Heart left ventricle (tissue), 13 donors: ENCODE data around the gene TYW1.
"Not testable (repeated sequence)": the region's sequence is repeated elsewhere in the genome, so short reads cannot be mapped to it uniquely, and the experiment has no call there.

ENCODE experiments used
- POLR2A ChIP-seq, 2 donors: fragments of 450-650 bp; IDR thresholded peaks; one replicate each; pipeline ENCODE4 v1.6.1; 2017; ENCODE audit warnings: antibody characterized with exemption in 2 of 2, mild to moderate bottlenecking in 2 of 2, moderate library complexity in 2 of 2
- TF ChIP-seq, protein P1 (sequence below), 12 donors: fragments of 200-600 bp; sonication (generic) in 4 of 12; IDR thresholded peaks; one replicate each; pipeline versions ENCODE4 v1.5.0 to v1.8.0; 2018 to 2022; ENCODE audit warnings: antibody characterized with exemption in 12 of 12, mild to moderate bottlenecking in 5 of 12
- donor health status: ischemic (EF 13 %, LVEDD 7.1; RV severe dilation, severe dysfunction).
- donor health status: DM: no; HTN: yes; CAD: no.
- donor health status: DM: no; HTN: no; CAD: no.
- donor health status: ischemic (EF 25% LVEDD 6.9; RV normal size, moderate dysfunction).
- donor health status: ischemic (EF 25% LVEDD 5.7; RV mildly dilated, moderate dysfunction).
- donor health status: ischemic (EF 35%, LVEDD 5.7; RV mildly dilated, moderate dysfunction).
- donor health status: nonischemic (EF 11% LVEDD 7.7; RV severe dilation, severe dysfunction).
- donor health status: DM: yes; HTN: yes; CAD: no.
- donor health status: PGD.
- donor health status: ischemic (EF 29% LVEDD 5.4; RV normal size, mild dysfunction).
- donor health status: nonischemic (EF 23%, LVEDD 6.1; RV moderate dilation, normal function).

DNA sequence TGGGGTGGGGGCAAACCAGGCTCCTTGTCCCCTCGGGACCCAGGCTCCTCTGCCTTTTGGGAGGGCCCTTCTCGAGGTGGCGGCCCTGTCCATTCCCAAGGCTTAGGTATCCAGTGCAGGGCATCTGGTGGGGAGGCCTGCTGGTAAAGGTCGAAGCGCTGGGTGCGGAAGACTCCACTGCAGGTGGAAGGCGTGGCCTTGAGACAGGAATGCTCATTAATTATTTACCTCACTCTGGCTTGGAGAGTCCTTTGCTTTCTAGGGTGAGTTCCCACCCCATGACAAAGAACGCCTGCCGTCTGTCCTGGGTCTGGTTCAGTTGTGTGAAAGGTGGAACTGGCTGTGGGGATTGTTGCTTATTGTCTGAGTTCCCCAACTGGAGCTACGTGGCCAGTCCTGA, 92.6 kb downstream of the TYW1 start:
- TF ChIP-seq, protein P1, sequence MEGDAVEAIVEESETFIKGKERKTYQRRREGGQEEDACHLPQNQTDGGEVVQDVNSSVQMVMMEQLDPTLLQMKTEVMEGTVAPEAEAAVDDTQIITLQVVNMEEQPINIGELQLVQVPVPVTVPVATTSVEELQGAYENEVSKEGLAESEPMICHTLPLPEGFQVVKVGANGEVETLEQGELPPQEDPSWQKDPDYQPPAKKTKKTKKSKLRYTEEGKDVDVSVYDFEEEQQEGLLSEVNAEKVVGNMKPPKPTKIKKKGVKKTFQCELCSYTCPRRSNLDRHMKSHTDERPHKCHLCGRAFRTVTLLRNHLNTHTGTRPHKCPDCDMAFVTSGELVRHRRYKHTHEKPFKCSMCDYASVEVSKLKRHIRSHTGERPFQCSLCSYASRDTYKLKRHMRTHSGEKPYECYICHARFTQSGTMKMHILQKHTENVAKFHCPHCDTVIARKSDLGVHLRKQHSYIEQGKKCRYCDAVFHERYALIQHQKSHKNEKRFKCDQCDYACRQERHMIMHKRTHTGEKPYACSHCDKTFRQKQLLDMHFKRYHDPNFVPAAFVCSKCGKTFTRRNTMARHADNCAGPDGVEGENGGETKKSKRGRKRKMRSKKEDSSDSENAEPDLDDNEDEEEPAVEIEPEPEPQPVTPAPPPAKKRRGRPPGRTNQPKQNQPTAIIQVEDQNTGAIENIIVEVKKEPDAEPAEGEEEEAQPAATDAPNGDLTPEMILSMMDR (IDR thresholded peaks at IDR 0.05): not testable (repeated sequence)
- TF ChIP-seq POLR2A (IDR thresholded peaks at IDR 0.05): not testable (repeated sequence)
